Heart right ventricle (tissue), 16 donors: Measurements from ENCODE around the gene ZNF106. TPM values are rescaled to one million over a fixed set of nuclear protein-coding genes. Genes with fewer than 3 reads are reported as not detected.
A peak's percentile ranks its signal among the peaks of the same experiment; 100 is the strongest.

Experiments
- ATAC-seq, 8 donors: fragments of 200-7000 bp; cut with Tn5 transposase; one replicate each; pipeline ENCODE4 v1.9.1; 2020; ENCODE audit warnings: mild to moderate bottlenecking in 8 of 8, moderate library complexity in 8 of 8, moderate number of reproducible peaks in 1 of 8
- DNase-seq, 2 donors: peaks; one replicate each; pipeline ENCODE4 v3.0.0-alpha.2; 2020
- H3K27ac ChIP-seq, 10 donors: fragments of 200-600 bp; sonication (generic) in 2 of 10; one replicate each; pipeline versions ENCODE4 v1.5.0 to v1.8.0; 2020 to 2022; ENCODE audit warnings: mild to moderate bottlenecking in 3 of 10
- H3K27me3 ChIP-seq, 7 donors: fragments of 200-600 bp; one replicate each; pipeline ENCODE4 v1.8.0; 2021 to 2022; ENCODE audit warnings: mild to moderate bottlenecking in 2 of 7
- H3K36me3 ChIP-seq, 9 donors: fragments of 200-600 bp; sonication (generic) in 1 of 9; one replicate each; pipeline versions ENCODE4 v1.5.0 to v1.8.0; 2020 to 2022; ENCODE audit warnings: mild to moderate bottlenecking in 2 of 9
- H3K4me1 ChIP-seq, 9 donors: fragments of 200-600 bp; sonication (generic) in 1 of 9; one replicate each; pipeline versions ENCODE4 v1.5.0 to v1.8.0; 2020 to 2022; ENCODE audit warnings: mild to moderate bottlenecking in 4 of 9
- H3K4me3 ChIP-seq, 10 donors: fragments of 200-600 bp; sonication (generic) in 2 of 10; one replicate each; pipeline versions ENCODE4 v1.5.0 to v1.8.0; 2020 to 2022; ENCODE audit warnings: mild to moderate bottlenecking in 7 of 10, moderate library complexity in 2 of 10
- H3K9me3 ChIP-seq, 11 donors: fragments of 200-600 bp in 10 of 11; sonication (generic) in 2 of 11; one replicate each; pipeline versions ENCODE4 v1.5.0 to v1.8.0; 2013 to 2022; ENCODE audit warnings: mild to moderate bottlenecking in 2 of 11, control low read depth in 1 of 11, moderate library complexity in 1 of 11
- CTCF ChIP-seq, 9 donors: fragments of 200-600 bp; sonication (generic) in 2 of 9; IDR thresholded peaks; one replicate each; pipeline versions ENCODE4 v1.5.0 to v1.8.0; 2021 to 2022; ENCODE audit warnings: antibody characterized with exemption in 9 of 9, mild to moderate bottlenecking in 5 of 9, moderate library complexity in 1 of 9
- WGBS, 2 donors: extraction: QIAGEN DNeasy Blood & Tissue Kit; methylation state at CpG; one replicate each; pipeline ENCODE4 v1.1.7; 2013; ENCODE audit warnings: inconsistent platforms in 1 of 2; 5-methylcytosine and 5-hydroxymethylcytosine counted together
- intact Hi-C, 10 donors: fragments of 100-400 bp; cut with DNase I; formaldehyde crosslinking; loops; one replicate each; pipeline versions ENCODE4 v1.11.1 to v1.14.2; 2022
- polyA plus RNA-seq, 2 donors: library from polyadenylated mRNA; stranded (reverse); fragments of 200-250 nt; gene quantifications; one replicate each; pipeline ENCODE4 v1.2.3, GENCODE V29; 2013
- total RNA-seq, 10 donors: library from RNA; stranded (reverse); fragmentation: NEBNext Ultra II Directional in 3 of 10; extraction: Animal tissue kit (Norgen Biotek cat#: 25700) in 3 of 10; gene quantifications; one replicate each; pipeline versions ENCODE4 v1.2.1 to v1.2.4, GENCODE V29; 2021 to 2023
- donor health status: Arrhythmogenic right ventricular cardiomyopathy.
- donor health status: ischemic (EF 13 %, LVEDD 7.1; RV severe dilation, severe dysfunction).
- donor health status: healthy with polysubstance abuse.
- donor health status: DM: no; HTN: yes; CAD: no.
- donor health status: DM: no; HTN: no; CAD: no.
- donor health status: ischemic (EF 25% LVEDD 6.9; RV normal size, moderate dysfunction).
- donor health status: ischemic (EF 25% LVEDD 5.7; RV mildly dilated, moderate dysfunction).
- donor health status: healthy.
- donor health status: DM: yes; HTN: yes; CAD: no.
- donor health status: Ischemic cardiomyopathy.
- donor health status: ischemic (EF 35%, LVEDD 5.7; RV mildly dilated, moderate dysfunction).
- donor health status: nonischemic (EF 11% LVEDD 7.7; RV severe dilation, severe dysfunction).
- donor health status: DM: yes; HTN: yes; CAD: no.
- donor health status: PGD.
- donor health status: ischemic (EF 29% LVEDD 5.4; RV normal size, mild dysfunction).
- donor health status: nonischemic (EF 23%, LVEDD 6.1; RV moderate dilation, normal function).

Gene ZNF106
- total and polyA plus RNA-seq, 12 donors = 52.6 to 945 (median 720) TPM

GRCh38 chr15:42421376-42421775 is 69.6 kb downstream of the ZNF106 start:
- 74 to 82% methylated on average over 2 of the region's 2 CpGs for WGBS, 2 donors
- peak in 7 of 8 donors; percentile 63 to 90 (median 77) for ATAC-seq
- intact Hi-C loops = no loop called here

GRCh38 chr15:42419369-42419768 is 71.6 kb downstream of the ZNF106 start:
- TF ChIP-seq CTCF (IDR thresholded peaks at IDR 0.05) = no peak
- DNase-seq (no peak), ATAC-seq (no peak)
- WGBS, 2 donors = 88 to 95% methylated on average over 7 of the region's 7 CpGs
- Histone ChIP-seq H3K9me3 (no peaks in the 10 kb centered on the region), H3K36me3 (peaks cover 3 to 100% (median 88%) of the 10 kb centered on the region in 9 donors), H3K27me3 (no peaks in the 10 kb centered on the region), H3K27ac (no peak overlapping the region), H3K4me3 (no peak overlapping the region), H3K4me1 (peaks cover 0 to 32% (median 10%) of the 10 kb centered on the region in 9 donors)
- intact Hi-C loops = no loop called here

More at GRCh38 chr15:42421376-42421775, 69.6 kb downstream of the ZNF106 start:
- no peak for DNase-seq
- Histone ChIP-seq H3K4me1 (peaks cover 0 to 26% (median 5%) of the 10 kb centered on the region in 9 donors), H3K9me3 (no peaks in the 10 kb centered on the region), H3K4me3 (no peak overlapping the region), H3K36me3 (peaks cover 3 to 100% (median 93%) of the 10 kb centered on the region in 9 donors), H3K27ac (peak overlapping the region in 7 of 10 donors; percentile 13 to 72 (median 61)), H3K27me3 (no peaks in the 10 kb centered on the region)
- no peak for TF ChIP-seq CTCF (IDR thresholded peaks at IDR 0.05)

- intact Hi-C loops = no loop called here
- Histone ChIP-seq H3K36me3 (peaks cover 3 to 96% (median 62%) of the 10 kb centered on the region in 9 donors), H3K9me3 (no peaks in the 10 kb centered on the region), H3K27me3 (no peaks in the 10 kb centered on the region), H3K27ac (peak overlapping the region in 7 of 10 donors; percentile 9 to 48 (median 19)), H3K4me1 (peaks cover 0 to 16% (median 8%) of the 10 kb centered on the region in 9 donors), H3K4me3 (no peak overlapping the region)
- DNase-seq = no peak
- TF ChIP-seq CTCF (IDR thresholded peaks at IDR 0.05) = no peak
- 33 to 46% methylated on average over 2 of the region's 2 CpGs for WGBS, 2 donors
- no peak for ATAC-seq
These were observed 77.0 kb downstream of the ZNF106 start for GRCh38 chr15:42413920-42414319.

- Histone ChIP-seq H3K9me3 (no peaks in the 10 kb centered on the region), H3K4me1 (peaks cover 0 to 16% (median 8%) of the 10 kb centered on the region in 9 donors), H3K36me3 (peaks cover 0 to 76% (median 49%) of the 10 kb centered on the region in 9 donors), H3K4me3 (no peak overlapping the region), H3K27ac (no peak overlapping the region), H3K27me3 (no peaks in the 10 kb centered on the region)
- ATAC-seq = no peak
- intact Hi-C loops = no loop called here
- 95 to 97% methylated on average over 7 of the region's 7 CpGs for WGBS, 2 donors
- TF ChIP-seq CTCF (IDR thresholded peaks at IDR 0.05) = no peak
- no peak for DNase-seq
These were observed 79.1 kb downstream of the ZNF106 start for GRCh38 chr15:42411884-42412283.
